ENCODE data around the gene ASTN1. TPM values are rescaled to one million over a fixed set of nuclear protein-coding genes. Genes with fewer than 3 reads are reported as not detected.

ASTN1 gene
- total RNA-seq, 1 experiment from 2014 or later: not detected

GRCh38 chr1:177137814-177138213 is 26.7 kb downstream of the ASTN1 start:
- H3K9me2 ChIP-seq (replicated peaks; ENCODE audit: low read length): no peaks in the 10 kb centered on the region
- H3K27ac ChIP-seq (ENCODE audit: low read length): no peak overlapping the region
- no peak overlapping the region for H3K4me2 ChIP-seq (ENCODE audit: low read length)
- no peaks in the 10 kb centered on the region for H3F3A ChIP-seq (ENCODE audit: low read length, unreplicated experiment)
- ATAC-seq (no peak), DNase-seq (no peak)
- H4K20me1 ChIP-seq (ENCODE audit: low read length): no peaks in the 10 kb centered on the region
- ChIA-PET POLR2A (ENCODE audit: unreplicated experiment) (no interaction called here), CTCF (no interaction called here)
- H3K79me2 ChIP-seq (ENCODE audit: low read length): no peaks in the 10 kb centered on the region
- BruUV-seq (replicated peaks): no TSS peak
- no peaks in the 10 kb centered on the region for H3K27me3 ChIP-seq (ENCODE audit: low read length)
- TF ChIP-seq EZH2 (IDR thresholded peaks at IDR 0.05; ENCODE audit: low read length, unreplicated experiment) (no peak), EZH2phosphoT487 (IDR thresholded peaks at IDR 0.05; ENCODE audit: borderline replicate concordance, low read length) (no peak), CTCF (conservative IDR thresholded peaks at IDR 0.05; ENCODE audit: low read depth, low read length) (no peak; the same call in 1 of the 2 replicates)
- no peak overlapping the region for H3K9ac ChIP-seq (ENCODE audit: low read length)
- no peak overlapping the region for H2AFZ ChIP-seq (ENCODE audit: low read length)
- H3K4me3 ChIP-seq (ENCODE audit: low read length): no peak overlapping the region
- H3K36me3 ChIP-seq (ENCODE audit: low read depth, low read length): no peaks in the 10 kb centered on the region
- no peaks in the 10 kb centered on the region for H3K9me3 ChIP-seq (ENCODE audit: low read length)
- intact Hi-C loops (cut with micrococcal nuclease): no loop called here
- no peaks in the 10 kb centered on the region for H3K4me1 ChIP-seq (ENCODE audit: insufficient read depth, low read length)

- intact Hi-C loops (cut with micrococcal nuclease): no loop called here
- no peaks in the 10 kb centered on the region for H4K20me1 ChIP-seq (ENCODE audit: low read length)
- H3K4me1 ChIP-seq (ENCODE audit: insufficient read depth, low read length): no peaks in the 10 kb centered on the region
- no peaks in the 10 kb centered on the region for H3K36me3 ChIP-seq (ENCODE audit: low read depth, low read length)
- H3K9me2 ChIP-seq (replicated peaks; ENCODE audit: low read length): no peaks in the 10 kb centered on the region
- H3K9me3 ChIP-seq (ENCODE audit: low read length): no peaks in the 10 kb centered on the region
- no peak overlapping the region for H3K9ac ChIP-seq (ENCODE audit: low read length)
- DNase-seq: no peak
- CTCF ChIA-PET: no interaction called here
- H3K4me2 ChIP-seq (ENCODE audit: low read length): no peak overlapping the region
- no peak overlapping the region for H2AFZ ChIP-seq (ENCODE audit: low read length)
- H3K79me2 ChIP-seq (ENCODE audit: low read length): no peaks in the 10 kb centered on the region
- no peak for ATAC-seq
- TF ChIP-seq EZH2 (IDR thresholded peaks at IDR 0.05; ENCODE audit: low read length, unreplicated experiment): no peak
- TF ChIP-seq CTCF (conservative IDR thresholded peaks at IDR 0.05; ENCODE audit: low read depth, low read length): no peak
- TF ChIP-seq EZH2phosphoT487 (IDR thresholded peaks at IDR 0.05; ENCODE audit: borderline replicate concordance, low read length): no peak
- BruUV-seq (replicated peaks): no TSS peak
- no peak overlapping the region for H3K4me3 ChIP-seq (ENCODE audit: low read length)
- POLR2A ChIA-PET (ENCODE audit: unreplicated experiment): no interaction called here
- H3F3A ChIP-seq (ENCODE audit: low read length, unreplicated experiment): no peaks in the 10 kb centered on the region
- no peak overlapping the region for H3K27ac ChIP-seq (ENCODE audit: low read length)
- no peaks in the 10 kb centered on the region for H3K27me3 ChIP-seq (ENCODE audit: low read length)
These were observed 29.3 kb downstream of the ASTN1 start for GRCh38 chr1:177135250-177135649.

- no peak overlapping the region for H3K4me3 ChIP-seq (ENCODE audit: low read length)
- ChIA-PET POLR2A (ENCODE audit: unreplicated experiment) (no interaction called here), CTCF (no interaction called here)
- H4K20me1 ChIP-seq (ENCODE audit: low read length): no peaks in the 10 kb centered on the region
- no peaks in the 10 kb centered on the region for H3K4me1 ChIP-seq (ENCODE audit: insufficient read depth, low read length)
- no peaks in the 10 kb centered on the region for H3K27me3 ChIP-seq (ENCODE audit: low read length)
- no peak overlapping the region for H2AFZ ChIP-seq (ENCODE audit: low read length)
- H3K27ac ChIP-seq (ENCODE audit: low read length): no peak overlapping the region
- no peaks in the 10 kb centered on the region for H3K36me3 ChIP-seq (ENCODE audit: low read depth, low read length)
- intact Hi-C loops (cut with micrococcal nuclease): no loop called here
- no peak for TF ChIP-seq EZH2 (IDR thresholded peaks at IDR 0.05; ENCODE audit: low read length, unreplicated experiment)
- TF ChIP-seq EZH2phosphoT487 (IDR thresholded peaks at IDR 0.05; ENCODE audit: borderline replicate concordance, low read length): no peak
- TF ChIP-seq CTCF (conservative IDR thresholded peaks at IDR 0.05; ENCODE audit: low read depth, low read length): no peak
- no peak overlapping the region for H3K9ac ChIP-seq (ENCODE audit: low read length)
- DNase-seq (no peak), ATAC-seq (no peak)
- no TSS peak for BruUV-seq (replicated peaks)
- no peaks in the 10 kb centered on the region for H3K79me2 ChIP-seq (ENCODE audit: low read length)
- no peak overlapping the region for H3K4me2 ChIP-seq (ENCODE audit: low read length)
- H3F3A ChIP-seq (ENCODE audit: low read length, unreplicated experiment): no peaks in the 10 kb centered on the region
- H3K9me2 ChIP-seq (replicated peaks; ENCODE audit: low read length): no peaks in the 10 kb centered on the region
- H3K9me3 ChIP-seq (ENCODE audit: low read length): no peaks in the 10 kb centered on the region
These were observed 30.5 kb downstream of the ASTN1 start for GRCh38 chr1:177133977-177134538.
